GM12865 (cell line): ENCODE measurements around the gene CHKB.
A peak's percentile ranks its signal among the peaks of the same experiment; 100 is the strongest.

Experiments used
- DNase-seq: peaks from one replicate; pipeline ENCODE4 v3.0.0; 2010; ENCODE audit warnings: low read depth
- H3K4me3 ChIP-seq: 2 replicates; pipeline ENCODE4 v1.5.1; 2011; ENCODE audit warnings: mild to moderate bottlenecking, low read depth, low read length, control low read depth
- TF ChIP-seq, protein P1 (sequence below): IDR thresholded peaks from 2 replicates; pipeline ENCODE4 v1.5.1; 2011; ENCODE audit warnings: low read length, control low read depth, low read depth, inconsistent platforms; ENCODE audit not compliant: insufficient read depth; ENCODE audit errors: missing control alignments

Gene CHKB

DNA sequence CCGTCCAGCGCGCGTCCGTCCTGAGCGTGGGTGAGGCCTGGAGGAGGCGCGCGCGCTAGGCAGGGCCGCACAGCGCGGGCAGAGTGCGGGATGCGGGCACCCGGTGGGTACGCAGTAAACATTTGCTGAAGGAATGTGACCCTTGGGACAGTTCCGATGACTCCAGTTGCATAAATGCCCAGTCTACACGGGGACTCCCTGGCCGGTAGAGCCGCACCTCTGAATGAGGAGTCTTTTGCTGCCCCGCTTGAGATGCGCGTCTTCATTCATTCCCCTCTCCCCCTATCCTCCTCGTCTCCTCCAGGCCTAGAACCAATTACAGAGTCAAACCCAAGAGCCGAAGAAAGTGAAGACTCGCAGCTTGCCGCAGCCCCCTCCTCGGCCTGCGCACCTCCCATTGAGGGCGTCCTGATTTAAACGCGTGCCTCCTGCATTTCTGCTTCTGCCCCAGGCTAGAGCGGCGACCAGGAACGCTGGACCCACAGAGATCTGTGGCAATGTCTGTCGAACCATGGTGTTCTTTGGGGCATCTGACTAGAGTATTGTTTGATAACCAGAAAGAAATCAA, 729 bp upstream of the CHKB start:
- peak overlapping the region; percentile 84 for H3K4me3 ChIP-seq
- DNase-seq, result no peak
- TF ChIP-seq, protein P1, sequence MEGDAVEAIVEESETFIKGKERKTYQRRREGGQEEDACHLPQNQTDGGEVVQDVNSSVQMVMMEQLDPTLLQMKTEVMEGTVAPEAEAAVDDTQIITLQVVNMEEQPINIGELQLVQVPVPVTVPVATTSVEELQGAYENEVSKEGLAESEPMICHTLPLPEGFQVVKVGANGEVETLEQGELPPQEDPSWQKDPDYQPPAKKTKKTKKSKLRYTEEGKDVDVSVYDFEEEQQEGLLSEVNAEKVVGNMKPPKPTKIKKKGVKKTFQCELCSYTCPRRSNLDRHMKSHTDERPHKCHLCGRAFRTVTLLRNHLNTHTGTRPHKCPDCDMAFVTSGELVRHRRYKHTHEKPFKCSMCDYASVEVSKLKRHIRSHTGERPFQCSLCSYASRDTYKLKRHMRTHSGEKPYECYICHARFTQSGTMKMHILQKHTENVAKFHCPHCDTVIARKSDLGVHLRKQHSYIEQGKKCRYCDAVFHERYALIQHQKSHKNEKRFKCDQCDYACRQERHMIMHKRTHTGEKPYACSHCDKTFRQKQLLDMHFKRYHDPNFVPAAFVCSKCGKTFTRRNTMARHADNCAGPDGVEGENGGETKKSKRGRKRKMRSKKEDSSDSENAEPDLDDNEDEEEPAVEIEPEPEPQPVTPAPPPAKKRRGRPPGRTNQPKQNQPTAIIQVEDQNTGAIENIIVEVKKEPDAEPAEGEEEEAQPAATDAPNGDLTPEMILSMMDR, result no peak

DNA sequence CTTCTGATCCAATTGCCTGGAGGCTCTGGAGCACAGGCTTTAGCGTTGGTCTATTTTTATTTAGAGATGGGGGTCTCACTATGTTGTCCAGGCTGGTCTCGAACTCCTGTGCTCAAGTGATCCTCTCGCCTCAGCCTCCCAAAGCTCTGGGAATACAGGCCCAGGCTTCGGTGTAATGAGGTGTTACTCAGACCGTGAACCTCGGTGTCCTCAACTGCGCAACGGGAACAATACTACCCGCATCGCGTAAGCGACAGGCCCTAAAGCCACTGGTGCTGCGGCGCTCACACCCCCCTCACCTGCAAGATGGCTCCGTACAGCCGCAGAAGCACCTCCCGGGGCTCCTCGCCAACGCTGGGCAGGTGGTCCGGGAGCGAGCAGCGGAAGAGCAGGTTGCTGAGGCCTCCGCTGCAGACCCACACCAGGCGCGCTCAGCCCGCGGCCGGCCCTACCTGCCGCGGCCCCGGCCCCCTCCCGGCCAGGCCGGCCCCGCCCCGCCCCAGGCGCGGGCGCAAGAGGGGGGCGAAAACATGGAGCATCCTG, 628 bp downstream of the CHKB start:
- TF ChIP-seq, protein P1, result no peak
- H3K4me3 ChIP-seq, result peak overlapping the region; percentile 84
- peak; percentile 63 for DNase-seq

DNA sequence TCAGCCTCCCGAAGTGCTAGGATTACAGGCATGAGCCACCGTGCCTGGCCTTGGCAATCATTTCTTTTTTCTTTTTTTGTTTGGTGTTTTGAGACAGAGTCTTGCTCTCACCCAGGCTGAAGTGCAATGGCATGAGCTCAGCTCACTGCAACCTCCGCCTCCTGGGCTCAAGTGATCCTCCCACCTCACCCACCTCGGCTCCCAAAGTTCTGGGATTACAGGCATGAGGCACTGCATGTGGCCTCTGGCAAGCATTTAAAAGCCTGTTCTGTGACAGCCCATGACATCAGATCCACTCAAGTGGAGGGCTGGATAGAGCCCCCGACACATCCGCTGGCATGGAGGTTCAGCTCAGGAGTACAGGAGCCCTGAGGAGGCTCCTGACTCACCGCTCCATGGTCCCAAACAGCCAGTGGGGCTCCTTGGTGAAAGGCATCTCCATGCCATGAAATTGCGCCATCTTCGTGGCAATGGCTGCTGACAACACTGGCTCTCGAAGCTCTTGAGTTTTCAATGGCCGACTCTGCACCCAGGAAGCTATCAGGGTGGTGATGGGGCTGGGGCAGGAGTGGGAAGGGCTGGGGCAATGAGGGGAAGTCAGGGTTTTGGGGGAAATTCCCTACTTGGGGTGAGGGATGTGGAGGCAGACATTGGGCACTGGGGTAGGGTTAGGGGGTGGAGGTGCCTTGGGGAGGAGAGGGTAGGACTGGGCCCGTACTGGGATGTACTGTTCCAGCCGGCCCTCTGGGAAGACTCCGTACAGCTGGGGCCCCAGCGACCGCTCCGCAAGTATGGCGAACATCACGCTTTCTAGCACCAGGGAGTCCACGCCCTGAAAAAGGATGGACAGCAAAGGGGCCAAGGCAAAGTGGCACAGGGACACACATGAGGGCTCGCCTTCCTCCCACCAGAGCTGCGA, 1.4 kb downstream of the CHKB start:
- H3K4me3 ChIP-seq, result peak overlapping the region; percentile 84
- no peak for DNase-seq
- TF ChIP-seq, protein P1, result no peak

DNA sequence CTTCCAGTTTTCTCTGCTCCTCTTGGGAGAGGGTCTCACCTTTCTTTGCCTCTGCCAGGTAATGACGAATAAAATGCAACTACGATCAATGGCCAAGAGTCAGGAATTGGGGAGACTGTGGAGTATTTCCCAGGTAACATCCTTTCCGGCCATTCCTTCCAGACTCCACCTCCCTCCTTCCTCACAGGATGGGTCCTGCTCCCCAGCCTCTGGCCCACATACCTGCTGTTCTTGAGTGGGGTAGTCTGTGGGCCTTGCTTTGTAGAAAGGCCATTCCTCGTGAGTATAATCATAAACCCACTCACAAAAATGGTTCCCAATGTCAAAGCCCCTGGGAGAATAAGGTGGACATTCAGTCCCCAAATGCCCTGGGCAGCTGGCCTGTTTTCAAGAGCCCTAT, 2.9 kb downstream of the CHKB start:
- TF ChIP-seq, protein P1, result no peak
- DNase-seq, result no peak
- no peak overlapping the region for H3K4me3 ChIP-seq

DNA sequence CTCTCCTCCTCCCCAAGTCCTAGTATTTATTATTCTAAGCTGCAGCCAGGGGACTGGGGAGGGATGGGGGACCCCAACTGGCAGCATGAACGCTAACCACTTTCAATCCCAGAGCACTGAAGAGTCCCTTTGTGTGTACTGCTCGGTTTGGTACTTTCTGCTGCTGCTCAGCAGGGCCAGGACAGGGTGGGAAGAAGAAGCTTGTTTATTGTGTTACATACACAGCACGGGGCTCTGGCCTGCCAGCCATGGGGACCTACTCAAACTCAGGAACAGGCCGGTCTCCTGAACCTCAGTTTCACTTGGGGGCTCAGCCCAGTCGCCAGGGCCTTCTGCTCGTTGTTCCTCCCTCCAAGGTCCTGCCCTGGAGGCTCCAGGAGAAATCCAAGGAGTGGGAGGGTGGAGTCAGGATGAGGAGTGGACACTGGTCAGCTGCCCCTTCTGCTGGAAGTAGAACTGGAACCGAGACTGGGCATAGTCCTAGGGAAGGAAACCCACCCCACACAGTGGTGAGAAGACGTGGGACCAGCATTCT, 3.8 kb downstream of the CHKB start:
- TF ChIP-seq, protein P1, result no peak
- H3K4me3 ChIP-seq, result no peak overlapping the region
- DNase-seq, result no peak

DNA sequence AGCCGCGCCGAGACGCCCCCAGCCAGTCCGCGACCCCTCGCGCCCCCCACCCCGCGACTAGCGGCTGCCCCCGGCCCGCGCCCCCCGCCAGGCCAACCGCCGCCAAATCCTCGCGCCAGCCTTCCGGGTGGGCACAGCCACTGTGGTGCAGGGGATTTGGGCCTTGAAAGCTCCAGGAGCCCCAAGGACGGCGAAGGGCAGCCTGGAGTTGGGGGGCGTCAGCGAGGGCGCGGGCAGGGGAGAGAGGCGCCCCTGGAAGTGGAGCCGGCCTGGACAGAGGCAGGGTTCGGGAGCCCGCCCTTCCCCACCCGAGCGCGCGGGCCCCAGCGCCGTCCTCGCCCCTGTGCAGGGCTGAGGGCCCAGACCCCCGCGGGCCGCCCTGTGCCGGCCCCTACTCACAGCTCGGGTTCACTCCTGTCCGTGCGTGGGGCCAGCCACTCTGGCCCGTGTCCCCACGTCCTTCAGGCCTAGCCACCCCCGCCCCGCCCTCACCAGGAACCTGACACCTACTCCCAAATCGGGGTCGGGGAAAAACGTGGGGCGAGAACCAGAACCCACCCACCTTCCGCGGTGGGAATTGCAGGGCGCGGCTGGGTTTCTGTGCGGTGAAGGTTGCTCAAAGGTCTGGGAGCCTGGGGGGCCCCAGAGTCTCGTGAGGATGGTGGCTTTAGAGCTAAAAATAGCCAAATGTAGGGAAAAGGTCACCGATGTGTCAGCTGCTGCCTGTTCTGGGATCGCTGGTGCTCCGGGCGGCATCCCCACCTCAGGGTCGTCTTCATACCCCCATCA, 4.5 kb downstream of the CHKB start, which contains the start of gene CPT1B:
TSS of gene CPT1B (minus strand) at position 441 of the 789 bp plus-strand sequence. CDS start 512 bp downstream, outside the sequence.
- TF ChIP-seq, protein P1, result no peak
- no peak for DNase-seq
- H3K4me3 ChIP-seq, result no peak within 1 kb of the TSS
